ENCODE data around the gene C16orf87. TPM values are rescaled to one million over a fixed set of nuclear protein-coding genes. Genes with fewer than 3 reads are reported as not detected.
"Not testable (repeated sequence)": the region's sequence is repeated elsewhere in the genome, so short reads cannot be mapped to it uniquely, and the experiment has no call there.

Gene C16orf87
- total RNA-seq, 1 experiment from 2014 or later = 11.5 TPM

- DNase-seq (ENCODE audit: low spot score) = no peak
These were observed 30.5 kb downstream of the C16orf87 start for GRCh38 chr16:46800494-46800893.

GRCh38 chr16:46797501-46797900 lies 33.5 kb downstream of the C16orf87 start:
- DNase-seq (ENCODE audit: low spot score) = no peak

- no peak for DNase-seq (ENCODE audit: low spot score)
These were observed 34.2 kb downstream of the C16orf87 start for GRCh38 chr16:46796764-46797269.

GRCh38 chr16:46793841-46794240 lies 37.1 kb downstream of the C16orf87 start:
- no peak for DNase-seq (ENCODE audit: low spot score)

- DNase-seq (ENCODE audit: low spot score) = no peak
These were observed 40.2 kb downstream of the C16orf87 start for GRCh38 chr16:46790599-46791270.

GRCh38 chr16:46789499-46790414 lies 41.2 kb downstream of the C16orf87 start:
- DNase-seq (ENCODE audit: low spot score) = peak; percentile 48

GRCh38 chr16:46788891-46789474 lies 42.0 kb downstream of the C16orf87 start:
- DNase-seq (ENCODE audit: low spot score) = no peak

- no peak for DNase-seq (ENCODE audit: low spot score)
These were observed 43.1 kb downstream of the C16orf87 start for GRCh38 chr16:46787909-46788308.

- no peak for DNase-seq (ENCODE audit: low spot score)
These were observed 45.7 kb downstream of the C16orf87 start for GRCh38 chr16:46785076-46785845.

- not testable (repeated sequence) for DNase-seq (ENCODE audit: low spot score)
These were observed 46.4 kb downstream of the C16orf87 start for GRCh38 chr16:46784569-46784968.

- no peak for DNase-seq (ENCODE audit: low spot score)
These were observed 47.2 kb downstream of the C16orf87 start for GRCh38 chr16:46783800-46784199.

- DNase-seq (ENCODE audit: low spot score) = no peak
These were observed 48.7 kb downstream of the C16orf87 start for GRCh38 chr16:46782320-46782719.

- DNase-seq (ENCODE audit: low spot score) = no peak
These were observed 53.2 kb downstream of the C16orf87 start for GRCh38 chr16:46777804-46778203.

GRCh38 chr16:46775214-46775613 lies 55.8 kb downstream of the C16orf87 start:
- no peak for DNase-seq (ENCODE audit: low spot score)

GRCh38 chr16:46774743-46775177 lies 56.2 kb downstream of the C16orf87 start:
- no peak for DNase-seq (ENCODE audit: low spot score)

GRCh38 chr16:46772463-46772862 lies 58.5 kb downstream of the C16orf87 start:
- DNase-seq (ENCODE audit: low spot score) = no peak

- DNase-seq (ENCODE audit: low spot score) = no peak
These were observed 62.2 kb downstream of the C16orf87 start for GRCh38 chr16:46768809-46769208.

GRCh38 chr16:46765050-46765449 lies 65.9 kb downstream of the C16orf87 start:
- DNase-seq (ENCODE audit: low spot score) = peak; percentile 81

- DNase-seq (ENCODE audit: low spot score) = peak; percentile 30
These were observed 67.8 kb downstream of the C16orf87 start for GRCh38 chr16:46763147-46763546.

- DNase-seq (ENCODE audit: low spot score) = no peak
These were observed 68.4 kb downstream of the C16orf87 start for GRCh38 chr16:46762583-46762982.

- DNase-seq (ENCODE audit: low spot score) = no peak
These were observed 71.7 kb downstream of the C16orf87 start for GRCh38 chr16:46759309-46759708.

Data from H4 (cell line).